ENCODE measurements around the gene HCLS1. TPM values are rescaled to one million over a fixed set of nuclear protein-coding genes. Genes with fewer than 3 reads are reported as not detected.

Gene HCLS1
- total RNA-seq, 4 donors from 2014 or later: 64.7 to 99.3 (median 83.0) TPM

- WGBS, 2 donors: 43 to 46% methylated on average over 11 of the region's 11 CpGs
- no peak within 1 kb of the TSS for H3K4me3 ChIP-seq
- no peak for DNase-seq (ENCODE audit: low spot score in 2 of 2)
- no peaks in the 10 kb centered on the region for H3K36me3 ChIP-seq
- H3K27ac ChIP-seq: no peak within 1 kb of the TSS
- H3K27me3 ChIP-seq: no peaks in the 10 kb centered on the region
- TF ChIP-seq EP300 (IDR thresholded peaks at IDR 0.05) (no peak), CTCF (IDR thresholded peaks at IDR 0.05) (no peak), POLR2A (IDR thresholded peaks at IDR 0.05) (no peak)
- no peaks in the 10 kb centered on the region for H3K9me3 ChIP-seq
- H3K4me1 ChIP-seq: no peaks in the 10 kb centered on the region
These were observed 67.6 kb downstream of the HCLS1 start, which contains the start of gene FBXO40 for GRCh38 chr3:121592856-121593702. TSS of gene FBXO40 (plus strand) at chr3:121593379. CDS start at chr3:121620576, 27,197 bp downstream.

- H3K4me3 ChIP-seq: no peak overlapping the region
- WGBS, 2 donors: 72 to 82% methylated on average over 1 of the region's 1 CpG
- no peaks in the 10 kb centered on the region for H3K36me3 ChIP-seq
- no peak for DNase-seq (ENCODE audit: low spot score in 2 of 2)
- no peak for TF ChIP-seq EP300 (IDR thresholded peaks at IDR 0.05)
- TF ChIP-seq POLR2A (IDR thresholded peaks at IDR 0.05): no peak
- no peak for TF ChIP-seq CTCF (IDR thresholded peaks at IDR 0.05)
- no peaks in the 10 kb centered on the region for H3K9me3 ChIP-seq
- no peak overlapping the region for H3K27ac ChIP-seq
- no peaks in the 10 kb centered on the region for H3K4me1 ChIP-seq
- no peaks in the 10 kb centered on the region for H3K27me3 ChIP-seq
These were observed 76.3 kb downstream of the HCLS1 start for GRCh38 chr3:121584418-121584817.

GRCh38 chr3:121581691-121582090 lies 79.0 kb downstream of the HCLS1 start:
- DNase-seq (ENCODE audit: low spot score in 2 of 2): no peak
- no peak overlapping the region for H3K4me3 ChIP-seq
- no peaks in the 10 kb centered on the region for H3K27me3 ChIP-seq
- TF ChIP-seq CTCF (IDR thresholded peaks at IDR 0.05) (no peak), EP300 (IDR thresholded peaks at IDR 0.05) (no peak), POLR2A (IDR thresholded peaks at IDR 0.05) (no peak)
- H3K4me1 ChIP-seq: no peaks in the 10 kb centered on the region
- H3K27ac ChIP-seq: no peak overlapping the region
- 58 to 75% methylated on average over 2 of the region's 2 CpGs for WGBS, 2 donors
- H3K9me3 ChIP-seq: no peaks in the 10 kb centered on the region
- H3K36me3 ChIP-seq: no peaks in the 10 kb centered on the region

Small RNA genes within 50 kb of the gene (small RNA-seq; reads per million reads assigned to genes)
- gene RNU4-62P: not detected

Other genes with a start within 250 kb of the HCLS1 start
- under 1 TPM in 3 of 4 donors, not detected in 1; under 0.01 to 0.30 (median under 0.01) TPM for gene POLQ, start 114.9 kb downstream of the HCLS1 start, total RNA-seq
- not detected for gene ARGFX, start 93.0 kb downstream of the HCLS1 start, total RNA-seq
- gene FBXO40, start 67.5 kb downstream of the HCLS1 start, total RNA-seq: not detected
- 10 to 100 TPM; 54.0 to 70.6 (median 60.1) TPM for gene GOLGB1, start 88.8 kb upstream of the HCLS1 start, total RNA-seq
- 10 to 100 TPM; 15.7 to 30.0 (median 21.8) TPM for gene IQCB1, start 174.2 kb upstream of the HCLS1 start, total RNA-seq
- 1 to 10 TPM in 3 of 4 donors, under 1 TPM in 1; 0.98 to 9.4 (median 7.1) TPM for gene EAF2, start 174.3 kb upstream of the HCLS1 start, total RNA-seq
- gene SLC15A2, start 233.5 kb upstream of the HCLS1 start, total RNA-seq: 10 to 100 TPM in 1 of 4 donors, 1 to 10 TPM in 2, under 1 TPM in 1; 0.59 to 13.2 (median 4.1) TPM

Measured in tibial nerve (tissue), 4 donors.